B cell (primary cell): ENCODE measurements around the gene EVA1A. TPM values are rescaled to one million over a fixed set of nuclear protein-coding genes. Genes with fewer than 3 reads are reported as not detected.

Experiments
- ATAC-seq: fragments of 200-7000 bp; cut with Tn5 transposase; one replicate; pipeline ENCODE4 v1.10.0; 2021; ENCODE audit warnings: low read depth, mild to moderate bottlenecking, moderate number of reproducible peaks, moderate library complexity
- CTCF ChIA-PET: fragments of 350-600 bp; sonication (Branson Sonifier 250); formaldehyde crosslinking; loops from one replicate; lab custom pipeline; 2021; ENCODE audit warnings: antibody characterized with exemption, inconsistent platforms; lab: Charles Lee
- POLR2A ChIA-PET: fragments of 350-600 bp; sonication (Branson Sonifier 250); formaldehyde crosslinking; loops from one replicate; lab custom pipeline; 2021; ENCODE audit warnings: antibody characterized with exemption; lab: Charles Lee
- DNase-seq: peaks from one replicate; pipeline ENCODE4 v3.0.0; 2013
- H2AFZ ChIP-seq: 2 replicates; pipeline ENCODE4 v1.6.1; 2012; ENCODE audit warnings: mild to moderate bottlenecking, low read depth, low read length; ENCODE audit not compliant: insufficient read depth, poor library complexity, severe bottlenecking
- H3K27ac ChIP-seq, 2 donors: 1 replicate in 1 of 2; 2 replicates in 1 of 2; pipeline ENCODE4 v1.5.1; 2012 to 2013; ENCODE audit warnings: low read length in 2 of 2, mild to moderate bottlenecking in 2 of 2, moderate library complexity in 1 of 2
- H3K27me3 ChIP-seq, 4 experiments: fragments of 200-600 bp in 1 of 4; sonication (generic) in 1 of 4; replicated peaks in 1 of 4; 1 replicate in 2 of 4; 2 replicates in 2 of 4; pipeline versions ENCODE4 v1.6.1 to v1.7.0; 2013 to 2016; ENCODE audit warnings: low read length in 3 of 4, mild to moderate bottlenecking in 2 of 4, mixed read lengths in 1 of 4, moderate library complexity in 1 of 4; ENCODE audit not compliant: insufficient read depth in 4 of 4, control insufficient read depth in 3 of 4; ENCODE audit errors: control extremely low read depth in 1 of 4
- H3K36me3 ChIP-seq, 2 experiments: replicated peaks in 1 of 2; 1 replicate in 1 of 2; 2 replicates in 1 of 2; pipeline versions ENCODE4 v1.6.1 to v1.7.1; 2013; ENCODE audit warnings: low read length in 1 of 2; ENCODE audit not compliant: insufficient read depth in 2 of 2, control insufficient read depth in 1 of 2; ENCODE audit errors: control extremely low read depth in 1 of 2, extremely low read depth in 1 of 2
- H3K4me1 ChIP-seq, 2 donors: fragments of 200-600 bp in 1 of 2; sonication (generic) in 1 of 2; 1 replicate in 1 of 2; 2 replicates in 1 of 2; pipeline versions ENCODE4 v1.5.1 to v1.6.1; 2013 to 2017; ENCODE audit warnings: low read length in 2 of 2; ENCODE audit not compliant: control insufficient read depth in 2 of 2, insufficient read depth in 2 of 2
- H3K4me2 ChIP-seq: replicated peaks from 2 replicates; pipeline ENCODE3; 2012; ENCODE audit warnings: mild to moderate bottlenecking, low read depth, low read length; ENCODE audit not compliant: poor library complexity, severe bottlenecking
- H3K4me3 ChIP-seq, 5 experiments: fragments of 200-600 bp in 1 of 5; sonication (generic) in 1 of 5; 1 replicate in 3 of 5; 2 replicates in 2 of 5; pipeline versions ENCODE4 v1.5.1 to v1.7.0; 2011 to 2016; ENCODE audit warnings: low read length in 4 of 5, mild to moderate bottlenecking in 4 of 5, low read depth in 2 of 5, control low read depth in 1 of 5, moderate library complexity in 1 of 5; ENCODE audit not compliant: insufficient read depth in 1 of 5; ENCODE audit errors: control extremely low read depth in 1 of 5, extremely low read depth in 1 of 5
- H3K79me2 ChIP-seq: fragments of 200-600 bp; sonication (generic); one replicate; pipeline ENCODE4 v1.6.0; 2016; ENCODE audit warnings: low read length; ENCODE audit not compliant: control insufficient read depth, insufficient read depth
- H3K9ac ChIP-seq: fragments of 200-600 bp; sonication (generic); 2 replicates; pipeline ENCODE4 v1.6.1; 2017; ENCODE audit warnings: mild to moderate bottlenecking, low read length, moderate library complexity
- H3K9me3 ChIP-seq, 3 donors: one replicate each; pipeline versions ENCODE4 v1.6.1 to v1.7.1; 2013; ENCODE audit warnings: low read length in 2 of 3; ENCODE audit not compliant: control insufficient read depth in 2 of 3, insufficient read depth in 1 of 3; ENCODE audit errors: control extremely low read depth in 1 of 3
- H4K20me1 ChIP-seq: 2 replicates; pipeline ENCODE4 v1.6.0; 2012; ENCODE audit warnings: mild to moderate bottlenecking, low read length; ENCODE audit not compliant: insufficient read depth, control insufficient read depth, poor library complexity, severe bottlenecking
- H3K27ac Mint-ChIP-seq: one replicate; pipeline ENCODE4 v1.8.0; 2021; ENCODE audit warnings: mixed read lengths
- H3K27me3 Mint-ChIP-seq: one replicate; pipeline ENCODE4 v1.8.0; 2021; ENCODE audit warnings: mixed read lengths
- H3K4me1 Mint-ChIP-seq: one replicate; pipeline ENCODE4 v1.8.0; 2021; ENCODE audit warnings: mixed read lengths
- H3K4me3 Mint-ChIP-seq: one replicate; pipeline ENCODE4 v1.8.0; 2021; ENCODE audit warnings: mixed read lengths
- H3K9me3 Mint-ChIP-seq: one replicate; pipeline ENCODE4 v1.8.0; 2022; ENCODE audit warnings: mixed read lengths; ENCODE audit not compliant: insufficient read depth
- CTCF ChIP-seq: fragments of 200-600 bp; IDR thresholded peaks from one replicate; pipeline ENCODE4 v1.8.0; 2022; ENCODE audit warnings: antibody characterized with exemption, mild to moderate bottlenecking
- EZH2 ChIP-seq: IDR thresholded peaks from 2 replicates; pipeline ENCODE4 v1.6.1; 2012; ENCODE audit warnings: borderline replicate concordance, low read depth, mild to moderate bottlenecking, moderate library complexity, low read length; ENCODE audit not compliant: insufficient read depth, poor library complexity, severe bottlenecking
- WGBS: methylation state at CpG from one replicate; pipeline ENCODE4 v1.1.5; 2013; ENCODE audit warnings: missing lambda C conversion rate; ENCODE audit not compliant: insufficient coverage; 5-methylcytosine and 5-hydroxymethylcytosine counted together
- intact Hi-C: fragments of 100-400 bp; cut with micrococcal nuclease; formaldehyde crosslinking; loops from one replicate; pipeline ENCODE4 v1.10.0; 2022
- polyA plus RNA-seq: library from polyadenylated mRNA; depleted of rRNA; stranded (reverse); fragments of >200 nt; gene quantifications from 2 replicates; pipeline ENCODE4 v1.2.3, GENCODE V29; 2012
- total RNA-seq, 2 donors: library from RNA; stranded (reverse); fragments of 120-200 nt in 1 of 2; gene quantifications; 1 replicate in 1 of 2; 2 replicates in 1 of 2; pipeline versions ENCODE4 v1.2.3 to v1.2.4, GENCODE V29; 2013 to 2022

The EVA1A gene
- total and polyA plus RNA-seq, 2 donors (not counting 1 experiment from before 2014, with no cell fraction given): not detected

- no peak for TF ChIP-seq CTCF
- TF ChIP-seq EZH2: no peak
- CTCF ChIA-PET: no interaction called here
- Histone ChIP-seq H3K4me1 (no peaks in the 10 kb centered on the region), H3K27ac (no peak overlapping the region), H3K4me3 (no peak overlapping the region), H3K9me3 (peaks cover 0 to 2% (median 0%) of the 10 kb centered on the region in 3 donors), H3K4me2 (no peak overlapping the region), H3K9ac (no peak overlapping the region), H2AFZ (no peak overlapping the region), H3K79me2 (no peaks in the 10 kb centered on the region), H3K36me3 (no peaks in the 10 kb centered on the region), H4K20me1 (no peaks in the 10 kb centered on the region), H3K27me3 (peaks cover 0 to 3% (median 0%) of the 10 kb centered on the region in 4 experiments)
- Mint-ChIP-seq H3K4me1 (no peaks in the 10 kb centered on the region), H3K4me3 (no peak overlapping the region), H3K27me3 (peaks cover 9% of the 10 kb centered on the region), H3K27ac (no peak overlapping the region), H3K9me3 (peaks cover 2% of the 10 kb centered on the region)
- no peak for ATAC-seq
- DNase-seq: no peak
- POLR2A ChIA-PET: no interaction called here
- WGBS: 89% methylated on average over 5 of the region's 6 CpGs
- intact Hi-C loops: no loop called here
Measured at GRCh38 chr2:75517547-75518230, 43.0 kb downstream of the EVA1A start.
